ENCODE measurements around the gene FUT4.
"Not testable (repeated sequence)": the region's sequence is repeated elsewhere in the genome, so short reads cannot be mapped to it uniquely, and the experiment has no call there.

Gene FUT4

DNA sequence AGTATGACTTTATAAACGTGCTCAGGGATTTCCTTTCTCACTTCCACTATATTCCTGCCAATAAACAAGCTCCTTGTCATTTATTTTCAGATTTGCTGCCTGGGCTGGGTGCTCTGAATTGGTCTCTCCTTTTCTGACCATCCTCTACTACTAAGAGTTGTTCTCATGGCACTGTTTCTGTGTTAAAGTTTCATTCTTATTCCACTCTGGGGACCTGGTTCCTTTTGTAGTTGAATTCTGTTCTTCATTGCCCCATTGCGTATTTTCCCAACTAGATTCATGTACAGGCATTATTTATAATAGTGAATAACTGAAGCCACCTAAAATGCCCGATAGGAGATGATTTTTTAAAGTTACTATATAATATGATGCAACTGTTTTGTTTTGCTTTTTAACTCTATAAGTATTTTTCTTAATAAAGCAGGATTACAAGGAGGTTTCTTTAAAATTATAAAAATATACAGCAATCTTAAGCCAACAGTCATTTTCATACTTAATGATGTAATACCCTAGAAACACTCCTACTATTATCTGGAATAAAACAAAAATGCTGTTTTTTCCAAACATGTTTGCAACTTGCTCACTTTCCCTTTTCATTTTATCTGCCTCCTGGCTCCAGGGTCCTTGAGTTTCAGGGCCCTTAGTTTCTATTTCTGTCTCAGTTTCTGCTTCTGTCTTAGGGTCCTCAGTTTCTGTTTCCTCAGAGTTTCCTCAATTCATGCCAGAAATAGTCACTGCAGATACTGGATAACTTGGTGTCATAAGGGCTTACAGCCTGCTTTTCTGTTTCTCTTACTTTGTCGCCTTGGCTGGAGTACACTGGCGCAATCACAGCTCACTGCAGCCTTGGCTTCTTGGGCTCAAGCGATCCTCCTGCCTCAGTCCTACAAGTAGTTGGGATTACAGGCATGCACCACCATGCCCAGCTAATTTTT is 9.8 kb upstream of the FUT4 start:
- DNase-seq (ENCODE audit: low read depth): no peak

DNA sequence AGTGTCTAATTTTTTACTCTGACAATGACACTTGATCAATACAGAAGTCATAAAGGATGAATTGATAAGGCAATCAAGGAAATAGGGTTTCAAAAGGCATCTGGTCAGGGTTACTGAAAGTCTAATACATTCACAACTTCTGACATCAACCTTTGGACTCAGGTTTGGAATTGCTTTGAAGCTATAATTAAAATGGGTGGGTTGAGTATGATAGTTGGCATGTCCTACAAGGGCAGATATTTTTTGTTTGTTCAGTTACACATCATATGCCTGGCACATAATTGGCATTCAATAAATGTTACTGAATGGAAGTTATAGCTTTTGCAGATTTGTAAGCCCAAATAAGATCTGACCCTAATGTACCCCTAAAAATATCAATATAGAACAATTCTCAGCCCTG is 7.3 kb upstream of the FUT4 start:
- DNase-seq (ENCODE audit: low read depth): no peak

GRCh38 chr11:94537031-94537600 is 6.6 kb upstream of the FUT4 start:
- DNase-seq (ENCODE audit: low read depth): no peak

DNA sequence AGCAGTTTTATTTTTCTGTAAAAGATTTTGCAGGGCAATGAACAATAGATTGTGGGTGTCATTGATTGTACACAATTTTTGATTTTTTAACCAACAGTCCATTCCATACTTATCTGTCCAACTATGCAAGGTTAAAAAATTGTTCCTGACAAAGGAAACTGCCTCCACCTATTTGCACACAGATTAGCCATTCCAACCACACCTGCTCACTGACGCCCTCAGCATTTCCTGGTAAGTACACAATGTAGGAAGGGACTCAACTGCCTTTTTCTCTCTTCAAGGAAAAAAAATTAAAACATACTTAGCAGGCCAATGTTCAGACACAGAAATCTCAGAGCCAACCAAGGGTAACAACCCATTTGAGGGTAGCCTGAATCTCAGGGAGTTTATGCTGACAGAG is 4.3 kb upstream of the FUT4 start:
- no peak for DNase-seq (ENCODE audit: low read depth)

DNA sequence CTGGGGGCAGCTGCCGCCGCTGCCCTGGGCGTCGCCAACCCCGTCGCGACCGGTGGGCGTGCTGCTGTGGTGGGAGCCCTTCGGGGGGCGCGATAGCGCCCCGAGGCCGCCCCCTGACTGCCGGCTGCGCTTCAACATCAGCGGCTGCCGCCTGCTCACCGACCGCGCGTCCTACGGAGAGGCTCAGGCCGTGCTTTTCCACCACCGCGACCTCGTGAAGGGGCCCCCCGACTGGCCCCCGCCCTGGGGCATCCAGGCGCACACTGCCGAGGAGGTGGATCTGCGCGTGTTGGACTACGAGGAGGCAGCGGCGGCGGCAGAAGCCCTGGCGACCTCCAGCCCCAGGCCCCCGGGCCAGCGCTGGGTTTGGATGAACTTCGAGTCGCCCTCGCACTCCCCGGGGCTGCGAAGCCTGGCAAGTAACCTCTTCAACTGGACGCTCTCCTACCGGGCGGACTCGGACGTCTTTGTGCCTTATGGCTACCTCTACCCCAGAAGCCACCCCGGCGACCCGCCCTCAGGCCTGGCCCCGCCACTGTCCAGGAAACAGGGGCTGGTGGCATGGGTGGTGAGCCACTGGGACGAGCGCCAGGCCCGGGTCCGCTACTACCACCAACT is 1.0 kb downstream of the FUT4 start:
- no peak for DNase-seq (ENCODE audit: low read depth)

DNA sequence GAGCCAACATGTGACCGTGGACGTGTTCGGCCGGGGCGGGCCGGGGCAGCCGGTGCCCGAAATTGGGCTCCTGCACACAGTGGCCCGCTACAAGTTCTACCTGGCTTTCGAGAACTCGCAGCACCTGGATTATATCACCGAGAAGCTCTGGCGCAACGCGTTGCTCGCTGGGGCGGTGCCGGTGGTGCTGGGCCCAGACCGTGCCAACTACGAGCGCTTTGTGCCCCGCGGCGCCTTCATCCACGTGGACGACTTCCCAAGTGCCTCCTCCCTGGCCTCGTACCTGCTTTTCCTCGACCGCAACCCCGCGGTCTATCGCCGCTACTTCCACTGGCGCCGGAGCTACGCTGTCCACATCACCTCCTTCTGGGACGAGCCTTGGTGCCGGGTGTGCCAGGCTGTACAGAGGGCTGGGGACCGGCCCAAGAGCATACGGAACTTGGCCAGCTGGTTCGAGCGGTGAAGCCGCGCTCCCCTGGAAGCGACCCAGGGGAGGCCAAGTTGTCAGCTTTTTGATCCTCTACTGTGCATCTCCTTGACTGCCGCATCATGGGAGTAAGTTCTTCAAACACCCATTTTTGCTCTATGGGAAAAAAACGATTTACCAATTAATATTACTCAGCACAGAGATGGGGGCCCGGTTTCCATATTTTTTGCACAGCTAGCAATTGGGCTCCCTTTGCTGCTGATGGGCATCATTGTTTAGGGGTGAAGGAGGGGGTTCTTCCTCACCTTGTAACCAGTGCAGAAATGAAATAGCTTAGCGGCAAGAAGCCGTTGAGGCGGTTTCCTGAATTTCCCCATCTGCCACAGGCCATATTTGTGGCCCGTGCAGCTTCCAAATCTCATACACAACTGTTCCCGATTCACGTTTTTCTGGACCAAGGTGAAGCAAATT is 1.8 kb downstream of the FUT4 start:
- no peak for DNase-seq (ENCODE audit: low read depth)

- DNase-seq (ENCODE audit: low read depth): no peak
Measured at GRCh38 chr11:94546162-94546470, 2.4 kb downstream of the FUT4 start.

- no peak for DNase-seq (ENCODE audit: low read depth)
Measured at GRCh38 chr11:94546886-94547285, 3.2 kb downstream of the FUT4 start.

GRCh38 chr11:94549146-94549545 is 5.4 kb downstream of the FUT4 start:
- no peak for DNase-seq (ENCODE audit: low read depth)

DNA sequence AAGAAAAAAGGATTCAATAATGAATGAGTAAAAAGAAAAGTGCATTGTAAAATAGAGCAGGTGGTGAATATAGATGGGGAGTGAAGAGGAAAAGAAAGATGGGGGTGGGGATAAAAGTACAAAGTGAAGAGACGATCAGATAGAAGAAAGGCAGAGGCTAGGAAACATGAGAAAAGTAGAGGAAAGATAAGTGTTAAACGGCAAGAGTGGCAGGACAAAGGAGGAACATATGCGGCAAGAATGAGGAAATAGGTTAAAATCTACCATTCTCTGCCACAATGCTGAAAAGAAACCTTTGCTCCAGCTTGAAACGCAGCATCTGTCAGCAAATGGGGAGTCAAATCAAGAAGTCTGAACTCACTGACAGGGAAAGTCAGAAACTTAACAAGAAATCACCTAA is 6.8 kb downstream of the FUT4 start:
- DNase-seq (ENCODE audit: low read depth): no peak

DNA sequence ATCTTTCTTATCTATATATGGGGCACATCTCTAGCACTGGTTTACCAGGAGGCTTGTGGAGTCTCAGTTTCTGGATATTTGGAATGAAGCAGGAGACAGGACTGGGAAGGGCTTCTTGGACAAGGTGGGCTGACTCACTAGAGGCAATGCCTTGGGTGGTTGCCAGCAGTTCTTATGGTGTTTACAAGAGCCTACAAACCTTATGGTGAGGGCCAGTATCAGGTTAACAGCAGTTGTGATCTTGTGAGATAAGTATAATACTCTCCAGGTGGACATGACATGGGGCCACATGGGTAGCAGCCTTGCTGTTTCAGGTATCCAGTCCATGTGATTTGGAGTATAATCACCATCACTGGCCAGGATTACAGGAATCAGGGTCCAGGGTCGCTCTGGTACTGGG is 10.2 kb downstream of the FUT4 start:
- no peak for DNase-seq (ENCODE audit: low read depth)

- DNase-seq (ENCODE audit: low read depth): not testable (repeated sequence)
Measured at GRCh38 chr11:94555752-94556329, 12.1 kb downstream of the FUT4 start.

DNA sequence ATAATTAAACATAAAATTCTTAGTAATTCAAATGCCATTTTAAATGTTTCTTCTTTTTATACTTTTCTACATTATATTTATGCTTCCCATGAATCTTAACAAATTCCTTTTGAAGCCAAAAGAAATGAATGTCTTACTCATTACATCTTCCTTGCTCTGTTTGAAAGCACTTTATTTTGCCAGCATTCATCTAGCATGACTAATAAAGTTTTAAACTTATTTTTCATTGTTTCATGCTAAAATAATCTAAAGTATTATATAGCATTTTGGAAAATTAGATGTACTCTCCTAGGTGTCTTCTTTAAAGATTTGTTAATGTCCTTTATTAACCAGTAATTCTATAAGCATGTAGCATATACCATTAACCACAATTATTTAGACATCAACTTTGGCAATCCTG is 13.7 kb downstream of the FUT4 start:
- no peak for DNase-seq (ENCODE audit: low read depth)

- DNase-seq (ENCODE audit: low read depth): peak; percentile 42
Measured at GRCh38 chr11:94557992-94558391, 14.3 kb downstream of the FUT4 start.

DNA sequence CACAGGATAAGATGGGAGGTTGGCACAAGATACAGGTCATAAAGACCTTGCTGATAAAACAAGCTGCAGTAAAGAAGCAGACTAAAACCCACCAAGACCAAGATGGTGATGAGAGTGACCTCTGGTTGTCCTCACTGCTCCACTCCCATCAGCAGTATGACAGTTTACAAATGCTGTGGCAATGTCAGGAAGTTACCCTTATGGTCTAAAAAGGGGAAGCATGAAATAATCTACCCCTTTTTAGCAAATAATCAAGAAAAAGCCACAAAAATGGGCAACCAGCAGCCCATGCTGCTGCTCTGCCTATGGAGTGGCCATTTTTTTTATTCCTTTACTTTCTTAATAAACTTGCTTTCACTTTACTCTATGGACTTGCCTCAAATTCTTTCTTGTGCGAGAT is 14.7 kb downstream of the FUT4 start:
- no peak for DNase-seq (ENCODE audit: low read depth)

DNA sequence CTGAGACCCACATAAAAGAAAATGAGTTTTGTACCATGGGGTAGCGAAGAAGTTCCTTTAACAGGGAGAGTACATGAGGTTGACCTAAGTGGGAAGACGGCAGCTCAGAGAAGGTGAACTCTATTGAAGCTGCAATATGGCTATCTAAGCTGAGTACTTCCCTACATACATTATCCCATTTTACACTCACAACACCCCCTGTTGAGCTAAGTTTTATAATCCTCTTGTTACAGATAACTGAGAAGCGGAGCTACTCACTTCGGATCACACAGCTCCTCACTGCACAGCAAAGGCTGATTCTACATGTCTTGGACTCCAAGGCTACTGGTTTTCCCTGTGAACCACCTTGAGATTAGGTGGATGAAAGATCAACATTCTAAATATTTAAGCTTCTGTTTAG is 15.2 kb downstream of the FUT4 start:
- no peak for DNase-seq (ENCODE audit: low read depth)

GRCh38 chr11:94559361-94559760 is 15.6 kb downstream of the FUT4 start:
- no peak for DNase-seq (ENCODE audit: low read depth)

GRCh38 chr11:94560834-94561233 is 17.1 kb downstream of the FUT4 start:
- no peak for DNase-seq (ENCODE audit: low read depth)

GRCh38 chr11:94563176-94563847 is 19.6 kb downstream of the FUT4 start:
- peak; percentile 51 for DNase-seq (ENCODE audit: low read depth)

- DNase-seq (ENCODE audit: low read depth): no peak
Measured at GRCh38 chr11:94563848-94564467, 20.2 kb downstream of the FUT4 start.

DNA sequence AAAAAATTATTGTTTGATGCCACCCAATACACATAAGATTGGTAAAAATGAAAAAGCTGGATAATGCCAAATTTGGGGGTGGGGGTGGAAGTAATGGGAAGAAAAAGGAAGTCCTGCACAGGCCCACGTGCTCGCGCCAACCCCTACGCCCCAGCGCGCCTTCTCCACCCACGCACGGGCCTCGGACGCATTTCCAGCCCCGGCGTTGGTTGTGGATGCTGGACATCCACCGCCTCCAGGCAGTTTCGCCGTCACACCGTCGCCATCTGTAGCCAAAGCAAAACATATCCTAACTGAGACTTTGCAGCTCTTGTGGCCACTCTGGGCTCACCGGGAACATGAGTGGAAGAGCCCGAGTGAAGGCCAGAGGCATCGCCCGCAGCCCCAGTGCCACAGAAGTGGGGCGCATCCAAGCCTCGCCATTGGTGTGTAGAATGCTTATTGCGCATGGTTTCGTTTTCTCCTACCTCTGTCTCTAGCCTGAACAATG is 23.5 kb downstream of the FUT4 start, which contains the start of gene PIWIL4:
TSS of gene PIWIL4 (plus strand) at position 188 of the 490 bp plus-strand sequence. CDS start at position 339, 151 bp downstream.
- no peak for DNase-seq (ENCODE audit: low read depth)

Data from GM04504 (cell line).